ENCODE measurements around the gene FKBP5.
A peak's percentile ranks its signal among the peaks of the same experiment; 100 is the strongest.

DNA sequence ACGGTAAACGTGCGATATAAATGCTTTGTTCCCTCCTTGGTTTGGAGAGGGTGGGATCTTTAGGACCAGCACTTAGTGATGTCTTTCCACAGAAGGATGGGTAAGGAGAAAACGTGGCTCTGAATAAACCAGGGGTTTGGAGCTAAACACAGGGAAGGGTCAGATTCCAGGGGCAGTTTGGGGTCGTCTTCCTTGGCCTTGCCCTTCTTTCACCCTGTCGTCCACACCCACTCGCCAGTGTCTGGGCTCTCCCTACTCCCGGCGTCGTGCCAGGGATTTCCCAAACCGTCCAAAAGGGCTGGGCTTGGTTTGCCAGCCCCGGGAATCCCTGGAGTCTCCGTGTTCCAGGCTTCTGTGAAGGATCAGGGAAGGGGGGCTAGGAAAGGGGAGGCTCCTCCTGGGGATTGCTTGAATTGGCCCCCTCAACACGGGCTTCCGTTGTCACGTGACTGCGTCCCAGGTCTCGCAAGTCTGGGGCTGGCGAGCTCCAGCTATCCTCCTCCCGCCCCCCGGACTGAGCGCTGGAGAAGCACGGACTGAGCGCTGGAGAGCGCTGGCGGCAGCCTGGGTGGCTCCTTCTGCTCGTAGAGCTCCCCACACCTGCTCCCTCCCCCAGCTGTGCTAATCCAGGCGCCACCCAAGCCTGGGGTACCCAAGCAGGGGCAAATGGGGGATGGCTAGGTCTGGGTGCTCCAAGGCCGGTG, 38.7 kb upstream of the FKBP5 start:
- TF ChIP-seq, protein P1, sequence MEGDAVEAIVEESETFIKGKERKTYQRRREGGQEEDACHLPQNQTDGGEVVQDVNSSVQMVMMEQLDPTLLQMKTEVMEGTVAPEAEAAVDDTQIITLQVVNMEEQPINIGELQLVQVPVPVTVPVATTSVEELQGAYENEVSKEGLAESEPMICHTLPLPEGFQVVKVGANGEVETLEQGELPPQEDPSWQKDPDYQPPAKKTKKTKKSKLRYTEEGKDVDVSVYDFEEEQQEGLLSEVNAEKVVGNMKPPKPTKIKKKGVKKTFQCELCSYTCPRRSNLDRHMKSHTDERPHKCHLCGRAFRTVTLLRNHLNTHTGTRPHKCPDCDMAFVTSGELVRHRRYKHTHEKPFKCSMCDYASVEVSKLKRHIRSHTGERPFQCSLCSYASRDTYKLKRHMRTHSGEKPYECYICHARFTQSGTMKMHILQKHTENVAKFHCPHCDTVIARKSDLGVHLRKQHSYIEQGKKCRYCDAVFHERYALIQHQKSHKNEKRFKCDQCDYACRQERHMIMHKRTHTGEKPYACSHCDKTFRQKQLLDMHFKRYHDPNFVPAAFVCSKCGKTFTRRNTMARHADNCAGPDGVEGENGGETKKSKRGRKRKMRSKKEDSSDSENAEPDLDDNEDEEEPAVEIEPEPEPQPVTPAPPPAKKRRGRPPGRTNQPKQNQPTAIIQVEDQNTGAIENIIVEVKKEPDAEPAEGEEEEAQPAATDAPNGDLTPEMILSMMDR (IDR thresholded peaks at IDR 0.05; ENCODE audit: borderline replicate concordance, extremely low read depth, low read length, poor library complexity, severe bottlenecking) = peak; percentile 20
- TF ChIP-seq EZH2 (IDR thresholded peaks at IDR 0.05; ENCODE audit: borderline replicate concordance, low read depth, low read length, severe bottlenecking) = no peak

All from DND-41 (cell line).